Vagina (tissue), 2 donors: ENCODE measurements around the gene KRTAP5-7. TPM values are rescaled to one million over a fixed set of nuclear protein-coding genes. Genes with fewer than 3 reads are reported as not detected.
"Not testable (repeated sequence)": the region's sequence is repeated elsewhere in the genome, so short reads cannot be mapped to it uniquely, and the experiment has no call there.

Experiments
- DNase-seq, 2 donors: peaks; one replicate each; pipeline ENCODE4 v3.0.0-alpha.2; 2017; ENCODE audit errors: extremely low spot score in 2 of 2
- H3K27ac ChIP-seq: fragments of 200-600 bp; sonication (generic); one replicate; pipeline ENCODE4 v1.5.1; 2019
- H3K27me3 ChIP-seq: fragments of 200-600 bp; sonication (generic); one replicate; pipeline ENCODE4 v1.5.1; 2019
- H3K36me3 ChIP-seq, 2 donors: fragments of 200-600 bp; sonication (generic); one replicate each; pipeline ENCODE4 v1.5.1; 2017 to 2019
- H3K4me1 ChIP-seq: fragments of 200-600 bp; sonication (generic); one replicate; pipeline ENCODE4 v1.5.1; 2019
- H3K4me3 ChIP-seq, 2 donors: fragments of 200-600 bp; sonication (generic); 1 replicate in 1 of 2; 2 replicates in 1 of 2; pipeline ENCODE4 v1.5.1; 2016 to 2019
- H3K9me3 ChIP-seq: fragments of 200-600 bp; sonication (generic); one replicate; pipeline ENCODE4 v1.5.1; 2019
- CTCF ChIP-seq, 3 experiments: fragments of 450-650 bp in 2 of 3; fragments of 200-600 bp in 1 of 3; sonication (generic) in 1 of 3; IDR thresholded peaks; one replicate each; pipeline ENCODE4 v1.5.1; 2017 to 2019; ENCODE audit warnings: antibody characterized with exemption in 3 of 3, mild to moderate bottlenecking in 2 of 3, moderate library complexity in 2 of 3
- POLR2A ChIP-seq, 2 donors: fragments of 450-650 bp; IDR thresholded peaks; one replicate each; pipeline ENCODE4 v1.6.1; 2017; ENCODE audit warnings: antibody characterized with exemption in 2 of 2, mild to moderate bottlenecking in 2 of 2, moderate library complexity in 2 of 2
- POLR2AphosphoS5 ChIP-seq, 2 donors: sonication (generic); formaldehyde crosslinking; IDR thresholded peaks; one replicate each; pipeline ENCODE4 v1.9.0; 2017; ENCODE audit warnings: antibody characterized with exemption in 2 of 2, mild to moderate bottlenecking in 2 of 2, low read depth in 1 of 2; ENCODE audit not compliant: insufficient read depth in 1 of 2
- intact Hi-C: fragments of 100-400 bp; cut with DNase I; formaldehyde crosslinking; loops from one replicate; pipeline ENCODE4 v1.15.1; 2023
- total RNA-seq: library from RNA; depleted of rRNA; stranded (reverse); fragments of >200 nt; gene quantifications from one replicate; pipeline ENCODE4 v1.2.3, GENCODE V29; 2016

KRTAP5-7 gene
- total RNA-seq, 1 donor from 2014 or later, result not detected

- H3K4me3 ChIP-seq, result no peak overlapping the region
- no peaks in the 10 kb centered on the region for H3K4me1 ChIP-seq
- no peak overlapping the region for H3K27ac ChIP-seq
- intact Hi-C loops, result no loop called here
- no peaks in the 10 kb centered on the region for H3K36me3 ChIP-seq
- DNase-seq, result no peak
- H3K27me3 ChIP-seq, result no peaks in the 10 kb centered on the region
- no peak for TF ChIP-seq POLR2AphosphoS5 (IDR thresholded peaks at IDR 0.05; ENCODE audit: insufficient read depth in 1 of 2, low read depth in 1 of 2)
- no peak for TF ChIP-seq POLR2A (IDR thresholded peaks at IDR 0.05)
- no peak for TF ChIP-seq CTCF (IDR thresholded peaks at IDR 0.05)
- no peaks in the 10 kb centered on the region for H3K9me3 ChIP-seq
Observed at GRCh38 chr11:71532036-71532610, 5.1 kb downstream of the KRTAP5-7 start.

- DNase-seq, H3K27ac ChIP-seq, H3K27me3 ChIP-seq, intact Hi-C loops, H3K9me3 ChIP-seq, H3K36me3 ChIP-seq, H3K4me1 ChIP-seq, H3K4me3 ChIP-seq: not testable (repeated sequence)
Observed at GRCh38 chr11:71534711-71535608, 7.9 kb downstream of the KRTAP5-7 start.

GRCh38 chr11:71535825-71536224, 8.8 kb downstream of the KRTAP5-7 start:
- H3K4me3 ChIP-seq, result no peak overlapping the region
- intact Hi-C loops, result no loop called here
- no peaks in the 10 kb centered on the region for H3K27me3 ChIP-seq
- H3K4me1 ChIP-seq, result no peaks in the 10 kb centered on the region
- H3K9me3 ChIP-seq, result no peaks in the 10 kb centered on the region
- no peaks in the 10 kb centered on the region for H3K36me3 ChIP-seq
- no peak overlapping the region for H3K27ac ChIP-seq
- DNase-seq, result no peak
- TF ChIP-seq CTCF (IDR thresholded peaks at IDR 0.05) (no peak), POLR2A (IDR thresholded peaks at IDR 0.05) (no peak), POLR2AphosphoS5 (IDR thresholded peaks at IDR 0.05; ENCODE audit: insufficient read depth in 1 of 2, low read depth in 1 of 2) (no peak)

- no peak for DNase-seq
- intact Hi-C loops, result no loop called here
- Histone ChIP-seq H3K27ac (no peak overlapping the region), H3K4me1 (no peaks in the 10 kb centered on the region), H3K36me3 (no peaks in the 10 kb centered on the region), H3K9me3 (no peaks in the 10 kb centered on the region), H3K4me3 (no peak overlapping the region), H3K27me3 (no peaks in the 10 kb centered on the region)
- TF ChIP-seq POLR2A (IDR thresholded peaks at IDR 0.05), result no peak
Observed at GRCh38 chr11:71537537-71537936, 10.5 kb downstream of the KRTAP5-7 start.

GRCh38 chr11:71537977-71538665, 11.1 kb downstream of the KRTAP5-7 start, which contains the start of gene KRTAP5-8:
Gene KRTAP5-8 (plus strand): TSS chr11:71538025. CDS start chr11:71538056, 31 bp downstream.
- H3K4me1 ChIP-seq, H3K36me3 ChIP-seq, H3K9me3 ChIP-seq, H3K4me3 ChIP-seq, intact Hi-C loops, DNase-seq, H3K27me3 ChIP-seq, H3K27ac ChIP-seq: not testable (repeated sequence)

- H3K27ac ChIP-seq, result no peak overlapping the region
- no peaks in the 10 kb centered on the region for H3K27me3 ChIP-seq
- no peak overlapping the region for H3K4me3 ChIP-seq
- H3K9me3 ChIP-seq, result no peaks in the 10 kb centered on the region
- TF ChIP-seq CTCF (IDR thresholded peaks at IDR 0.05), result no peak
- TF ChIP-seq POLR2AphosphoS5 (IDR thresholded peaks at IDR 0.05; ENCODE audit: insufficient read depth in 1 of 2, low read depth in 1 of 2), result no peak
- TF ChIP-seq POLR2A (IDR thresholded peaks at IDR 0.05), result no peak
- intact Hi-C loops, result no loop called here
- H3K36me3 ChIP-seq, result no peaks in the 10 kb centered on the region
- no peak for DNase-seq
- no peaks in the 10 kb centered on the region for H3K4me1 ChIP-seq
Observed at GRCh38 chr11:71538666-71538990, 11.6 kb downstream of the KRTAP5-7 start.
